ENCODE data around the gene NRG3.

NRG3 gene

DNA sequence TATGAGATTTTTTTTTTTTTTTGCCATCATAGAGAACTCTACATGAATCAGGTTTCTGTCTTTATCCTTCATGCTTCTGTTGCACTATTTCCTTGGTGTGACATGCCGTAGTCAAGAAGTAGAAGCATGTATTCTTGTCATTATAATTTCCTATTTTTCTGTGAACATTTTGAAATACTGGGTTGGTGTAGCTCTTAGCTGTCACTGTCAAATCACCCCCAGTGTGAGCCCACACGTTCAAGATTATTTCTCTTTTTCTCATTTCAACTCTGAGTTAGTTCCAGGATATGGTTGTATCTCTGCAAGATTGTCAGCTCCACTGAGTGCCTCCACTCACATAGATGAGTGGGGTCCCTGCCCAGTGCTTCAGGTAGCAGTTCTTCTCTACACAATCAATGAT lies 209.5 kb downstream of the NRG3 start:
- no peak overlapping the region for H3K27ac ChIP-seq (ENCODE audit: extremely low read depth, low read depth, low read length)
- ChIA-PET CTCF (no interaction called here), POLR2A (no interaction called here)
- no peaks in the 10 kb centered on the region for H3K9me3 ChIP-seq (ENCODE audit: control insufficient read depth, insufficient read depth, low read depth, low read length)
- no peak overlapping the region for H3K4me3 ChIP-seq (ENCODE audit: low read depth, low read length)
- no peaks in the 10 kb centered on the region for H3K4me1 ChIP-seq (ENCODE audit: control insufficient read depth, insufficient read depth, low read length)
- TF ChIP-seq ZBTB7A (tag by site-specific recombination; IDR thresholded peaks at IDR 0.05; ENCODE audit: low read depth) (no peak), SETDB1 (IDR thresholded peaks at IDR 0.05; ENCODE audit: insufficient read length, low read length) (no peak)
- H3K36me3 ChIP-seq (ENCODE audit: control insufficient read depth in 2 of 2, insufficient read depth in 1 of 2, low read length in 2 of 2), result no peaks in the 10 kb centered on the region

- POLR2A ChIA-PET, result no interaction called here
- Histone ChIP-seq H3K9me3 (ENCODE audit: control insufficient read depth, insufficient read depth, low read depth, low read length) (no peaks in the 10 kb centered on the region), H3K27ac (ENCODE audit: extremely low read depth, low read depth, low read length) (no peak overlapping the region), H3K4me3 (ENCODE audit: low read depth, low read length) (no peak overlapping the region), H3K36me3 (ENCODE audit: control insufficient read depth in 2 of 2, insufficient read depth in 1 of 2, low read length in 2 of 2) (no peaks in the 10 kb centered on the region), H3K4me1 (ENCODE audit: control insufficient read depth, insufficient read depth, low read length) (no peaks in the 10 kb centered on the region)
- TF ChIP-seq ZNF223 (tag by site-specific recombination; IDR thresholded peaks at IDR 0.05) (no peak), ZNF114 (tag by site-specific recombination; IDR thresholded peaks at IDR 0.05) (no peak)
- TF ChIP-seq, protein P1, sequence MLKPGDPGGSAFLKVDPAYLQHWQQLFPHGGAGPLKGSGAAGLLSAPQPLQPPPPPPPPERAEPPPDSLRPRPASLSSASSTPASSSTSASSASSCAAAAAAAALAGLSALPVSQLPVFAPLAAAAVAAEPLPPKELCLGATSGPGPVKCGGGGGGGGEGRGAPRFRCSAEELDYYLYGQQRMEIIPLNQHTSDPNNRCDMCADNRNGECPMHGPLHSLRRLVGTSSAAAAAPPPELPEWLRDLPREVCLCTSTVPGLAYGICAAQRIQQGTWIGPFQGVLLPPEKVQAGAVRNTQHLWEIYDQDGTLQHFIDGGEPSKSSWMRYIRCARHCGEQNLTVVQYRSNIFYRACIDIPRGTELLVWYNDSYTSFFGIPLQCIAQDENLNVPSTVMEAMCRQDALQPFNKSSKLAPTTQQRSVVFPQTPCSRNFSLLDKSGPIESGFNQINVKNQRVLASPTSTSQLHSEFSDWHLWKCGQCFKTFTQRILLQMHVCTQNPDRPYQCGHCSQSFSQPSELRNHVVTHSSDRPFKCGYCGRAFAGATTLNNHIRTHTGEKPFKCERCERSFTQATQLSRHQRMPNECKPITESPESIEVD (tag by site-specific recombination; IDR thresholded peaks at IDR 0.05), result no peak
- CTCF ChIA-PET, result no interaction called here
These were observed 209.9 kb downstream of the NRG3 start for GRCh38 chr10:82084904-82085303.

- H3K36me3 ChIP-seq (ENCODE audit: control insufficient read depth in 2 of 2, insufficient read depth in 1 of 2, low read length in 2 of 2), result no peaks in the 10 kb centered on the region
- no peak overlapping the region for H3K27ac ChIP-seq (ENCODE audit: extremely low read depth, low read depth, low read length)
- POLR2A ChIA-PET, result interaction anchor here (0.6 kb wide), 1 partner anchor 114 kb away, joined by 3 read pairs; no protein-coding TSS in a partner anchor
- CTCF ChIA-PET, result interaction anchor here (0.6 kb wide), 1 partner anchor 35 kb away, joined by 5 read pairs; no protein-coding TSS in a partner anchor
- no peak for TF ChIP-seq KLF8 (tag by site-specific recombination; IDR thresholded peaks at IDR 0.05)
- H3K4me3 ChIP-seq (ENCODE audit: low read depth, low read length), result no peak overlapping the region
- H3K4me1 ChIP-seq (ENCODE audit: control insufficient read depth, insufficient read depth, low read length), result no peaks in the 10 kb centered on the region
- no peaks in the 10 kb centered on the region for H3K9me3 ChIP-seq (ENCODE audit: control insufficient read depth, insufficient read depth, low read depth, low read length)
These were observed 214.3 kb downstream of the NRG3 start for GRCh38 chr10:82089327-82089726.

GRCh38 chr10:82091413-82091812 lies 216.4 kb downstream of the NRG3 start:
- ChIA-PET POLR2A (no interaction called here), CTCF (no interaction called here)
- TF ChIP-seq ZNF311 (tag by site-specific recombination; IDR thresholded peaks at IDR 0.05; ENCODE audit: borderline replicate concordance), result no peak
- no peak for TF ChIP-seq ZNF664 (tag by site-specific recombination; IDR thresholded peaks at IDR 0.05)
- TF ChIP-seq ZNF510 (tag by site-specific recombination; IDR thresholded peaks at IDR 0.05; ENCODE audit: insufficient replicate concordance), result no peak
- TF ChIP-seq ZBTB17 (tag by site-specific recombination; IDR thresholded peaks at IDR 0.05), result no peak
- TF ChIP-seq, protein P2, sequence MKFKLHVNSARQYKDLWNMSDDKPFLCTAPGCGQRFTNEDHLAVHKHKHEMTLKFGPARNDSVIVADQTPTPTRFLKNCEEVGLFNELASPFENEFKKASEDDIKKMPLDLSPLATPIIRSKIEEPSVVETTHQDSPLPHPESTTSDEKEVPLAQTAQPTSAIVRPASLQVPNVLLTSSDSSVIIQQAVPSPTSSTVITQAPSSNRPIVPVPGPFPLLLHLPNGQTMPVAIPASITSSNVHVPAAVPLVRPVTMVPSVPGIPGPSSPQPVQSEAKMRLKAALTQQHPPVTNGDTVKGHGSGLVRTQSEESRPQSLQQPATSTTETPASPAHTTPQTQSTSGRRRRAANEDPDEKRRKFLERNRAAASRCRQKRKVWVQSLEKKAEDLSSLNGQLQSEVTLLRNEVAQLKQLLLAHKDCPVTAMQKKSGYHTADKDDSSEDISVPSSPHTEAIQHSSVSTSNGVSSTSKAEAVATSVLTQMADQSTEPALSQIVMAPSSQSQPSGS (tag by site-specific recombination; IDR thresholded peaks at IDR 0.05; ENCODE audit: low read depth), result no peak
- no peak for TF ChIP-seq ZNF600 (tag by site-specific recombination; IDR thresholded peaks at IDR 0.05)
- no peak for TF ChIP-seq ZNF350 (tag by site-specific recombination; IDR thresholded peaks at IDR 0.05)
- no peak for TF ChIP-seq ZNF837 (tag by site-specific recombination; IDR thresholded peaks at IDR 0.05)
- TF ChIP-seq ZNF785 (tag by site-specific recombination; IDR thresholded peaks at IDR 0.05), result no peak
- no peak for TF ChIP-seq OVOL3 (tag by site-specific recombination; IDR thresholded peaks at IDR 0.05)
- TF ChIP-seq ZNF10 (tag by site-specific recombination; IDR thresholded peaks at IDR 0.05), result no peak
- TF ChIP-seq ZNF138 (tag by site-specific recombination; IDR thresholded peaks at IDR 0.05; ENCODE audit: borderline replicate concordance), result no peak
- TF ChIP-seq GLIS1 (tag by site-specific recombination; IDR thresholded peaks at IDR 0.05), result no peak
- TF ChIP-seq SCRT2 (tag by site-specific recombination; IDR thresholded peaks at IDR 0.05), result no peak
- no peak overlapping the region for H3K4me3 ChIP-seq (ENCODE audit: low read depth, low read length)
- H3K9me3 ChIP-seq (ENCODE audit: control insufficient read depth, insufficient read depth, low read depth, low read length), result no peaks in the 10 kb centered on the region
- H3K36me3 ChIP-seq (ENCODE audit: control insufficient read depth in 2 of 2, insufficient read depth in 1 of 2, low read length in 2 of 2), result no peaks in the 10 kb centered on the region
- no peak overlapping the region for H3K27ac ChIP-seq (ENCODE audit: extremely low read depth, low read depth, low read length)
- H3K4me1 ChIP-seq (ENCODE audit: control insufficient read depth, insufficient read depth, low read length), result no peaks in the 10 kb centered on the region

Measured in HEK293 (cell line).